SK-N-MC (cell line): ENCODE data around the gene MSX1.

Source experiments
- DNase-seq: peaks from one replicate; pipeline ENCODE4 v3.0.0-alpha.2; 2011; ENCODE audit warnings: low read depth, low spot score
- H3K27ac ChIP-seq: fragments of 200-600 bp; sonication (generic); 2 replicates; pipeline ENCODE4 v1.5.1; 2016; ENCODE audit warnings: mixed run types
- H3K36me3 ChIP-seq: fragments of 200-600 bp; sonication (generic); 2 replicates; pipeline ENCODE4 v1.6.1; 2017; ENCODE audit warnings: antibody characterized with exemption, low read length, mixed read lengths; ENCODE audit not compliant: insufficient read depth
- H3K4me3 ChIP-seq: fragments of 200-600 bp; sonication (generic); 2 replicates; pipeline ENCODE4 v1.5.1; 2016
- H3K9ac ChIP-seq: fragments of 200-600 bp; sonication (generic); 2 replicates; pipeline ENCODE4 v1.8.0; 2017; ENCODE audit warnings: mixed run types, mixed read lengths; ENCODE audit not compliant: insufficient read length
- H3K9me3 ChIP-seq: fragments of 200-600 bp; sonication (generic); 2 replicates; pipeline ENCODE4 v1.6.1; 2017; ENCODE audit warnings: low read depth, mild to moderate bottlenecking, antibody characterized with exemption, low read length, moderate library complexity, mixed read lengths
- EZH2 ChIP-seq: fragments of 200-600 bp; sonication (generic); IDR thresholded peaks from one replicate; pipeline ENCODE4 v1.6.1; 2017; ENCODE audit warnings: antibody characterized with exemption
- FOXP2 ChIP-seq: optimal IDR thresholded peaks from 2 replicates; pipeline ENCODE3; 2011; ENCODE audit warnings: mild to moderate bottlenecking, moderate library complexity; ENCODE audit not compliant: insufficient read depth; ENCODE audit errors: extremely low read length, control extremely low read depth
- POLR2AphosphoS5 ChIP-seq: IDR thresholded peaks from 2 replicates; pipeline ENCODE4 v1.6.1; 2012; ENCODE audit warnings: mild to moderate bottlenecking, low read depth, low read length, borderline replicate concordance

MSX1 gene

GRCh38 chr4:4838051-4838935 lies 21.2 kb upstream of the MSX1 start:
- no peak for TF ChIP-seq EZH2
- TF ChIP-seq FOXP2 = no peak
- TF ChIP-seq POLR2AphosphoS5 = no peak
- Histone ChIP-seq H3K4me3 (no peak overlapping the region), H3K9ac (peak overlapping the region; percentile 34), H3K9me3 (no peaks in the 10 kb centered on the region), H3K27ac (no peak overlapping the region), H3K36me3 (no peaks in the 10 kb centered on the region)
- no peak for DNase-seq

- no peaks in the 10 kb centered on the region for H3K9me3 ChIP-seq
- no peak overlapping the region for H3K9ac ChIP-seq
- H3K36me3 ChIP-seq = no peaks in the 10 kb centered on the region
- no peak for DNase-seq
- no peak overlapping the region for H3K4me3 ChIP-seq
- TF ChIP-seq FOXP2 (no peak), POLR2AphosphoS5 (no peak), EZH2 (no peak)
- no peak overlapping the region for H3K27ac ChIP-seq
Measured at GRCh38 chr4:4838936-4839810, 20.3 kb upstream of the MSX1 start.

- no peaks in the 10 kb centered on the region for H3K36me3 ChIP-seq
- no peak overlapping the region for H3K4me3 ChIP-seq
- no peak overlapping the region for H3K9ac ChIP-seq
- no peak overlapping the region for H3K27ac ChIP-seq
- no peak for TF ChIP-seq FOXP2
- no peak for TF ChIP-seq POLR2AphosphoS5
- TF ChIP-seq EZH2 = no peak
- H3K9me3 ChIP-seq = no peaks in the 10 kb centered on the region
- DNase-seq = no peak
Measured at GRCh38 chr4:4840351-4840750, 19.1 kb upstream of the MSX1 start.

GRCh38 chr4:4841156-4841555 lies 18.3 kb upstream of the MSX1 start:
- H3K27ac ChIP-seq = no peak overlapping the region
- H3K4me3 ChIP-seq = no peak overlapping the region
- no peak for DNase-seq
- H3K9ac ChIP-seq = no peak overlapping the region
- no peaks in the 10 kb centered on the region for H3K9me3 ChIP-seq
- no peaks in the 10 kb centered on the region for H3K36me3 ChIP-seq
- TF ChIP-seq POLR2AphosphoS5 (no peak), EZH2 (no peak), FOXP2 (no peak)

GRCh38 chr4:4842476-4843441 lies 16.7 kb upstream of the MSX1 start:
- Histone ChIP-seq H3K4me3 (no peak overlapping the region), H3K9ac (no peak overlapping the region), H3K27ac (no peak overlapping the region), H3K9me3 (no peaks in the 10 kb centered on the region), H3K36me3 (no peaks in the 10 kb centered on the region)
- no peak for DNase-seq
- TF ChIP-seq EZH2 = no peak
- no peak for TF ChIP-seq FOXP2
- TF ChIP-seq POLR2AphosphoS5 = no peak

GRCh38 chr4:4843635-4844291 lies 15.7 kb upstream of the MSX1 start:
- no peak for DNase-seq
- H3K27ac ChIP-seq = no peak overlapping the region
- no peaks in the 10 kb centered on the region for H3K9me3 ChIP-seq
- H3K36me3 ChIP-seq = no peaks in the 10 kb centered on the region
- no peak for TF ChIP-seq FOXP2
- no peak for TF ChIP-seq EZH2
- TF ChIP-seq POLR2AphosphoS5 = no peak
- H3K9ac ChIP-seq = no peak overlapping the region
- H3K4me3 ChIP-seq = no peak overlapping the region

GRCh38 chr4:4845027-4845426 lies 14.4 kb upstream of the MSX1 start:
- Histone ChIP-seq H3K4me3 (no peak overlapping the region), H3K9ac (no peak overlapping the region), H3K36me3 (no peaks in the 10 kb centered on the region), H3K9me3 (no peaks in the 10 kb centered on the region), H3K27ac (no peak overlapping the region)
- TF ChIP-seq FOXP2 = no peak
- no peak for TF ChIP-seq EZH2
- TF ChIP-seq POLR2AphosphoS5 = no peak
- DNase-seq = no peak
